Colonic mucosa (tissue), 4 donors: Measurements from ENCODE around the gene AGXT2. TPM values are rescaled to one million over a fixed set of nuclear protein-coding genes. Genes with fewer than 3 reads are reported as not detected.

ENCODE experiments used
- DNase-seq: peaks from one replicate; pipeline ENCODE4 v3.0.0-alpha.2; 2020
- H3K27ac ChIP-seq: fragments of 200-600 bp; one replicate; pipeline ENCODE4 v1.8.0; 2021
- H3K27me3 ChIP-seq: fragments of 200-600 bp; one replicate; pipeline ENCODE4 v1.8.0; 2021
- H3K36me3 ChIP-seq: fragments of 200-600 bp; one replicate; pipeline ENCODE4 v1.8.0; 2021
- H3K4me1 ChIP-seq: fragments of 200-600 bp; one replicate; pipeline ENCODE4 v1.8.0; 2021; ENCODE audit warnings: mild to moderate bottlenecking
- H3K4me3 ChIP-seq: fragments of 200-600 bp; one replicate; pipeline ENCODE4 v1.8.0; 2021
- H3K9ac ChIP-seq, 2 donors: one replicate each; pipeline ENCODE4 v1.7.0; 2013; ENCODE audit warnings: control low read depth in 2 of 2, low read depth in 2 of 2, low read length in 2 of 2
- H3K9me3 ChIP-seq: fragments of 200-600 bp; one replicate; pipeline ENCODE4 v1.8.0; 2021
- CTCF ChIP-seq: fragments of 200-600 bp; IDR thresholded peaks from one replicate; pipeline ENCODE4 v1.8.0; 2022; ENCODE audit warnings: antibody characterized with exemption, mild to moderate bottlenecking
- intact Hi-C: fragments of 100-400 bp; cut with DNase I; formaldehyde crosslinking; loops from one replicate; pipeline ENCODE4 v1.14.1; 2022
- total RNA-seq, 2 donors: library from RNA; stranded (reverse); fragmentation: NEBNext Ultra II Directional in 1 of 2; extraction: Animal tissue kit (Norgen Biotek cat#: 25700) in 1 of 2; gene quantifications; one replicate each; pipeline ENCODE4 v1.2.1, GENCODE V29; 2021
- donor health status: healthy.
- donor health status: DM: no; HTN: no; CAD: no.
- donor health status: DM: no; HTN: no; CAD: no.

Gene AGXT2
- total RNA-seq, 2 donors from 2014 or later = 0.16 TPM; not detected in 1

DNA sequence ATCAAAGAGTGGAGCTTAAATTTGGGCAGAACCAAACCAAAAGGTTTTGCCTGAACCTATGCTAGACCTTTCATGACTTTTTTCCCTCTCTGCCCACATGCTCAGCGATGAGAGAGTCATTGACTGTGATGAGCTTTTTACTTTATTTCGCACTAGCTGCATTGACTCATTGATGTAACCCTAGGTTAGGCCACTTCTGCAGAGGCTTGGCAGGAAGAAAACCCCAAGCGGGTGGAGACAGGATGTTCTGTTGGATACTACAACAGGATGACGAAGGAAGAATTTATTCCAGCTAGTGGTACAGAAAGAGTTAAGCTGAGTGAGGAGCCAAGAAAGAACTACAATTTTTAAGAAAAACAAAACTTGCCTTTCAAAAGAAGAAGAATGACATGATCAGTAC is 18.4 kb downstream of the AGXT2 start:
- Histone ChIP-seq H3K27me3 (no peaks in the 10 kb centered on the region), H3K4me3 (no peak overlapping the region), H3K9me3 (no peaks in the 10 kb centered on the region), H3K4me1 (no peaks in the 10 kb centered on the region), H3K36me3 (no peaks in the 10 kb centered on the region), H3K27ac (no peak overlapping the region), H3K9ac (no peak overlapping the region)
- TF ChIP-seq CTCF = no peak
- intact Hi-C loops = no loop called here
- no peak for DNase-seq

- Histone ChIP-seq H3K27ac (no peak overlapping the region), H3K9ac (no peak overlapping the region), H3K4me1 (no peaks in the 10 kb centered on the region), H3K27me3 (no peaks in the 10 kb centered on the region), H3K36me3 (no peaks in the 10 kb centered on the region), H3K4me3 (no peak overlapping the region), H3K9me3 (no peaks in the 10 kb centered on the region)
- TF ChIP-seq CTCF = no peak
- no peak for DNase-seq
- intact Hi-C loops = no loop called here
Measured at GRCh38 chr5:35026941-35027340, 20.8 kb downstream of the AGXT2 start.

DNA sequence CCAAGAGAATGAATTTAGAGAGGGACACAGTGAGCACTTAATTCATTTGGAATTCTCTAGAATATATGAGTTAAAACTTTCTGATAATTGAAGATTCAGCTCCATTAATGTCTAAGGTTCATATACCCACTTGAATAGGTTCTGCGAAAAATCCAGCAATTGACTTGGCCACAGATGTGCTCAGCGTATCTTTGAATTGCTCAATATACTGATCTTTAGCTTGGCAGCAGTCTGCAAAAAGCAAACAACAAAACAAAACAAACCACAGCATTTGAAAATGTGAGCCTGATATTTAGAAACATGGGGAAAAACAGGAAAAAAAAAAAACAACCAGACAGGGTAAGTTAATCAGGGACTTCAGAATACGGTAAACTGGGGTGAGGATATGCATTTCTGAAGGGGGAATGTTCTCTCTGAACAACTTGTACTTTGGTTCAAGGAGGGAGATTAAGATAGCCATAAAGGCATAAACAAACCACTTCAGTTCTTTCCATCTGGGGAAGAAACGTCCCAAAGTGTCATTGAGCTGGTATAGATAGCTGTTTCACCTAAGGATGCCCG is 21.4 kb downstream of the AGXT2 start:
- intact Hi-C loops = no loop called here
- no peak overlapping the region for H3K9ac ChIP-seq
- no peak overlapping the region for H3K4me3 ChIP-seq
- no peak overlapping the region for H3K27ac ChIP-seq
- no peaks in the 10 kb centered on the region for H3K4me1 ChIP-seq
- no peak for DNase-seq
- H3K36me3 ChIP-seq = no peaks in the 10 kb centered on the region
- no peaks in the 10 kb centered on the region for H3K9me3 ChIP-seq
- no peak for TF ChIP-seq CTCF
- H3K27me3 ChIP-seq = no peaks in the 10 kb centered on the region

- intact Hi-C loops = no loop called here
- no peak overlapping the region for H3K9ac ChIP-seq
Measured at GRCh38 chr5:35024911-35025510, 22.7 kb downstream of the AGXT2 start.

GRCh38 chr5:35023391-35024178 is 24.2 kb downstream of the AGXT2 start:
- H3K36me3 ChIP-seq = no peaks in the 10 kb centered on the region
- intact Hi-C loops = no loop called here
- no peak for TF ChIP-seq CTCF
- no peaks in the 10 kb centered on the region for H3K4me1 ChIP-seq
- no peaks in the 10 kb centered on the region for H3K27me3 ChIP-seq
- no peak overlapping the region for H3K4me3 ChIP-seq
- H3K9me3 ChIP-seq = no peaks in the 10 kb centered on the region
- H3K9ac ChIP-seq = no peak overlapping the region
- no peak overlapping the region for H3K27ac ChIP-seq
- no peak for DNase-seq

More at GRCh38 chr5:35024911-35025510, 22.7 kb downstream of the AGXT2 start:
- DNase-seq = no peak
- no peaks in the 10 kb centered on the region for H3K27me3 ChIP-seq
- no peaks in the 10 kb centered on the region for H3K4me1 ChIP-seq
- TF ChIP-seq CTCF = no peak
- H3K36me3 ChIP-seq = no peaks in the 10 kb centered on the region
- H3K4me3 ChIP-seq = no peak overlapping the region
- no peaks in the 10 kb centered on the region for H3K9me3 ChIP-seq
- no peak overlapping the region for H3K27ac ChIP-seq
